ENCODE results near the gene TSPAN8.

TSPAN8 gene

GRCh38 chr12:71164166-71164565 lies 6.4 kb upstream of the TSPAN8 start:
- no peak for DNase-seq (ENCODE audit: low spot score)
- no peak for TF ChIP-seq CTCF (IDR thresholded peaks at IDR 0.05; ENCODE audit: extremely low read depth, missing control alignments)

- TF ChIP-seq CTCF (IDR thresholded peaks at IDR 0.05; ENCODE audit: extremely low read depth, missing control alignments) = no peak
- DNase-seq (ENCODE audit: low spot score) = no peak
Measured at GRCh38 chr12:71162832-71163763, 5.3 kb upstream of the TSPAN8 start.

GRCh38 chr12:71161591-71161990 lies 3.8 kb upstream of the TSPAN8 start:
- no peak for DNase-seq (ENCODE audit: low spot score)
- TF ChIP-seq CTCF (IDR thresholded peaks at IDR 0.05; ENCODE audit: extremely low read depth, missing control alignments) = no peak

- no peak for TF ChIP-seq CTCF (IDR thresholded peaks at IDR 0.05; ENCODE audit: extremely low read depth, missing control alignments)
Measured at GRCh38 chr12:71160585-71160984, 2.8 kb upstream of the TSPAN8 start.

GRCh38 chr12:71159878-71160277 lies 2.1 kb upstream of the TSPAN8 start:
- no peak for DNase-seq (ENCODE audit: low spot score)
- no peak for TF ChIP-seq CTCF (IDR thresholded peaks at IDR 0.05; ENCODE audit: extremely low read depth, missing control alignments)

More at GRCh38 chr12:71160585-71160984, 2.8 kb upstream of the TSPAN8 start:
- DNase-seq (ENCODE audit: low spot score) = no peak

- no peak for TF ChIP-seq CTCF (IDR thresholded peaks at IDR 0.05; ENCODE audit: extremely low read depth, missing control alignments)
- no peak for DNase-seq (ENCODE audit: low spot score)
Measured at GRCh38 chr12:71159264-71159663, 1.5 kb upstream of the TSPAN8 start.

GRCh38 chr12:71158361-71158882 lies 623 bp upstream of the TSPAN8 start:
- no peak for TF ChIP-seq CTCF (IDR thresholded peaks at IDR 0.05; ENCODE audit: extremely low read depth, missing control alignments)
- no peak for DNase-seq (ENCODE audit: low spot score)

Measured in GM20000 (cell line).